GM19395 (cell line): ENCODE results near the gene PRR7.

Experiments used
- ATAC-seq: cut with Tn5 transposase; IDR thresholded peaks from one replicate; pipeline ENCODE4 v1.9.1; 2021; ENCODE audit warnings: mild to moderate bottlenecking, moderate library complexity; ENCODE audit not compliant: unreplicated experiment

Gene PRR7

DNA sequence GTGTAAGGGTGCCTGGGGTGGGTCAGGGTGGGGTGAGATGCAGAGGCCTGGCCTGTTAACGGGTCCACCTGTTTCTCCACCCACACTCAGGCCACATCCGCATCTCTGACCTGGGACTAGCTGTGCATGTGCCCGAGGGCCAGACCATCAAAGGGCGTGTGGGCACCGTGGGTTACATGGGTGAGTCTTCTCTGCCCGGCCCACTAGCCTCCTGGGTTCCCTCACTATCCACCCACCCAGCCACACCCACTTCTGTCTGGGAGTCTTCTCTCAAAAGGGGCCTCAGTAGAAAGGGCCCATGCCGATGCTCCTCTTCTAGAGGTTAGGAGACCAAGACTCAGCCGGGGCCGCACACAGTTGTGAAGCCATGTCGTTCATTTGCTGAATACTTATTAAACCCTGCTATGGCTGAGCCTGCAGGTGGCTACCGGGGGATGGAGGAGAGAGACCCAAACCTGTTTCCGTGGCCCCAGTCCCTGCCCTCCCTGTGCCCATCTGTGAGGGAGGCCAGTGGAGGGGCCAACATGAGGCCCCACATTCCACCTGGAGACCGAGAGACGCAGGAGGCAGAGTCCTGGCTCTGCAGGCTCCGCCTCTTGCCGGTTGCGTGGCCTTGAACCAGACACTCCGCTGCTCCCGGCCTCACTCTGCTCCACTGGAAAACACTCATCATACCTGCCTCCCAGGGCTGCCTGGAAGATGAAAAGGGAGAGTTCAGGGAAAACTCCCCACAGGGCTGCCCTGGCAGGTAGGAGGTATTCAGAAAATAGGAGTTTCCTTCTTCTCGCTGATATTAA, 11.5 kb upstream of the PRR7 start:
- no peak for ATAC-seq

DNA sequence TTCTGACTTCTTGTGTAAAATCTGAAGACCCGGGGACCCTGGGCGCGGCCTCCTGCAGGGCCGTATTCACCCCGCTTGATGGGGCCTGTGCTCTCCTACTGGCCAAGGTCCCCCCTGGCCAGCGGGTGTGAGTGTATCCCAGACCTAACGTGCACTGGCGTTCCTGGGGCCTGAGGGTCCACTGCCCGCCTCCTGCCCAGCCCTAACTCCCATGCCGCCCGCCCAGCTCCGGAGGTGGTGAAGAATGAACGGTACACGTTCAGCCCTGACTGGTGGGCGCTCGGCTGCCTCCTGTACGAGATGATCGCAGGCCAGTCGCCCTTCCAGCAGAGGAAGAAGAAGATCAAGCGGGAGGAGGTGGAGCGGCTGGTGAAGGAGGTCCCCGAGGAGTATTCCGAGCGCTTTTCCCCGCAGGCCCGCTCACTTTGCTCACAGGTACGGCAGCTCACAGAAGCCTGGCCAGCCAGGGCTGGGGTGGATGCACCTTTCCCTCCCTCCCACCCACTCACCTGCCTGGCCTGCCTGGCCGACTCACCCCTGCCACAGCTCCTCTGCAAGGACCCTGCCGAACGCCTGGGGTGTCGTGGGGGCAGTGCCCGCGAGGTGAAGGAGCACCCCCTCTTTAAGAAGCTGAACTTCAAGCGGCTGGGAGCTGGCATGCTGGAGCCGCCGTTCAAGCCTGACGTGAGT, 10.6 kb upstream of the PRR7 start:
- ATAC-seq = no peak

DNA sequence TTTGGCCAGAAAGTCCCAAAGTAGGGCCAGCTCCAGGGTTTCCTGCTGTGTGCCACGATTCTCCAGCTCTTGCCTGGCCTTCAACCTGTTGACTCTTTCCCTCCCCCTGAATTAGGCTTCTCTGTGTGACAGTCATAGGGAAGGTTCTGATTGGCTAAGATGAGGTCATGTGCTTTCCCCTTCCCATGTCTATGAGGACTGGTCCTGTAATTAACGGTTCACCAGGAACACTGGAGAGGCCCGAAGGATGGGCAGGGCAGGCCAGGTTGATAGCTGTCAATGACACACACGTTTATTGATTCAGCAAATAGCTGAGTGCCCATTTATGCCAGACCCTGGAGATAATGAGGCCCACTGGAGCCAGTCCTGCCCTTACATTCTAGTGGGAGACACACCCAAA, 9.0 kb upstream of the PRR7 start:
- no peak for ATAC-seq

DNA sequence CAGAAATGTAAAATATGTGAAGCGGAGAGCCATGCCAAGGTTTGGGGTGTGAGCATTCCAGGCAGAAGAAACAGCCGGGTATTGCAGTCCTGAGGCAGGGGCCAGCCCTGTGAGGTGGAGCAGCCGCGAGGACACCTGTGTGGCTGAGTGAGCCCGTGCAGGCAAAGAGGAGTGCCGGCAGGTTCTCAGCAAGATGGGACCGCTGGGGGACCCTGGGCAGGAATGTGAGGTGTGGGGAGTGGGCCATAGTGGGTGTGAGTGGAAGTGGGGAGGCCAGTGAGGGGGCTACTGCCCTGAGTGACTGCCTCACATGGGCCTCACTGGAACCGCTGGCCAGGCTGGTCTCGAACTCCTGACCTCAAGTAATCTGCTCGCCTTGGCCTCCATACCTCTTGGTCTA, 8.1 kb upstream of the PRR7 start:
- no peak for ATAC-seq

DNA sequence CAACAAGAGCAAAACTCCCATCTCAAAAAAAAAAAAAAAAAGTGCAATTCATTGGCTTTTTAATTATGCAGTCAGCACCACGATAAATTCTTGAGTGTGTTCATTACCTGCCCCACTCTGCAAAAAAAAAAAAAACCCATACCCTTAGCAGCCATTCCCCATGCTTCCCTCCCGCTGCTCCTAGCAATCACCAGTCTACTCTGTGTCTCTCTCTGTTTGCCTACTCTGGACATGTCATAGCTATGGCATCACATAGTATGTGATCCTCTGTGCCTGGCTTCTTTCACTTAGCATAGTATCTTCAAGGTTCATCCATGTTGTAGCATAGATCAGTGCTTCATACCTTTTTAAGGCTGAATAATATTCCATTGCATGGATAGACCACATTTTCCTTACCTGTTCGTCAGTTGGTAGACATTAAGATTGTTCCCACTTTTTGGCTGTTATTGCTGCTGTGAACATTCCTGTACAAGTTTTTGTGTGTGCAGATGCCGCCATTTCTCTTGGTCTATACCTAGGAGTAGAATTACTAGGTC, 7.0 kb upstream of the PRR7 start:
- ATAC-seq = no peak

DNA sequence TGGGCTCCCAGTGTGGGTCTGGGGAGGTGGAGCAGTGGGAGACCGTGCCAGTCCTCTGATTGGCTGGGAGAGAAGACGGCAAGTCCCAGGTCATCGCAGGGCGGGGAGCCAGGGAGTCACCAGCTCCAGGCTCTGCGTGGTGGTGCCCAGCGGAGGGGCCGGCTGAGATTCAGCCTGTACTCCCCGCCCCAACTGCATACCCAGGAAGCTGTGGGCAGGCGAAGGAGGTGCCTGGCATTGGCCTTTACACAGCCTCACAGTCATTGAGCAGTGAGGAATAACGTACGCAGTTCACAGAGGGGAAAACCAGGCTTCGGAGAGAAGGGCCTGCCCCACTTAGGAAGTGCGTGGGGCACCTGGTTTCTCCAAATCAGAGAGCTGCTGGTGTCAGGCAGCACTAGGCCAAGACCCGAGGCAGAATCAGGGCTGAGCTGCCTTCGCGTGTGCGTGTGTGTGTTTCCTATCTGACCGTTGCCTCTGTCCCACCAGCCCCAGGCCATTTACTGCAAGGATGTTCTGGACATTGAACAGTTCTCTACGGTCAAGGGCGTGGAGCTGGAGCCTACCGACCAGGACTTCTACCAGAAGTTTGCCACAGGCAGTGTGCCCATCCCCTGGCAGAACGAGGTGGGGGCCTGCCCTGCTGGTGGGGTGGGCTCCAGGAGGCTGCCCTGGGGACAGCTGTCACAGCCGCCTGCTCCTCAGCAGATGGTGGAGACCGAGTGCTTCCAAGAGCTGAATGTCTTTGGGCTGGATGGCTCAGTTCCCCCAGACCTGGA, 6.2 kb upstream of the PRR7 start:
- ATAC-seq = no peak

DNA sequence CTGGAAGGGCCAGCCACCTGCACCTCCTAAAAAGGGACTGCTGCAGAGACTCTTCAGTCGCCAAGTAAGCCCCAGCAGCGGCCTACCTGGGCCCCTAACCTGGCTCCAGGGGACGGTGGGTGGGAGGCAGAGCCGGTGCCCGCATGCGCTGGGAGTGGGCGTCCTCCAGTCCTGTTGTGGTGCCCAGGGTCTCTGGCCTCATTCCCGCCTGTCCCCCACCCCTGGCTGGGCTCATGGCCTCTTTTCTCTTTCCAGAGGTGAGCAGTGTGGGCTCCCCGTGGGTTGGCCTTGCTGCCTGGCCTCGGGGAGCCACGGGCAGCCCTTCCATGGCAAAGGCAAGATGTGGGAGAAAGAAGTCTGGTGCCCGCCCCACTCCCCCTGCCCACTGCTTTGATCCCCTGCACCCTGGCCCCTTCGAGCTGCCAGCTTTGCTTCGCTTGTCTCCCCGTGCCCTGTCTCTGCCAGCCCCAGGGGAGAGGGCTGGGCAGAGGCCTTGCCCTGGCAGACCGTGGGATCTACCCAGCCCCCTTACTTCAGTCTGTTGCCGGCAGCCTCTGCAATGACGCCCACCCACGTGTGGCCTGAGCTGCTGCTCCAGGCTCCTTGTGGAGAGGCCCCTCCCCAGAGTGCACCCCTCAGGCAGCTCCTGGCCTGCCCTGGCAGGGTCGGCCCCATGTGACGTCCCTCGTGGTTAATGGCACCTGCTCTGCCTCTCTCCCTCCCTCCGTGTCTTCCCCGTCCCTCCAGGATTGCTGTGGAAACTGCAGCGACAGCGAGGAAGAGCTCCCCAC, 5.4 kb upstream of the PRR7 start:
- ATAC-seq = no peak

DNA sequence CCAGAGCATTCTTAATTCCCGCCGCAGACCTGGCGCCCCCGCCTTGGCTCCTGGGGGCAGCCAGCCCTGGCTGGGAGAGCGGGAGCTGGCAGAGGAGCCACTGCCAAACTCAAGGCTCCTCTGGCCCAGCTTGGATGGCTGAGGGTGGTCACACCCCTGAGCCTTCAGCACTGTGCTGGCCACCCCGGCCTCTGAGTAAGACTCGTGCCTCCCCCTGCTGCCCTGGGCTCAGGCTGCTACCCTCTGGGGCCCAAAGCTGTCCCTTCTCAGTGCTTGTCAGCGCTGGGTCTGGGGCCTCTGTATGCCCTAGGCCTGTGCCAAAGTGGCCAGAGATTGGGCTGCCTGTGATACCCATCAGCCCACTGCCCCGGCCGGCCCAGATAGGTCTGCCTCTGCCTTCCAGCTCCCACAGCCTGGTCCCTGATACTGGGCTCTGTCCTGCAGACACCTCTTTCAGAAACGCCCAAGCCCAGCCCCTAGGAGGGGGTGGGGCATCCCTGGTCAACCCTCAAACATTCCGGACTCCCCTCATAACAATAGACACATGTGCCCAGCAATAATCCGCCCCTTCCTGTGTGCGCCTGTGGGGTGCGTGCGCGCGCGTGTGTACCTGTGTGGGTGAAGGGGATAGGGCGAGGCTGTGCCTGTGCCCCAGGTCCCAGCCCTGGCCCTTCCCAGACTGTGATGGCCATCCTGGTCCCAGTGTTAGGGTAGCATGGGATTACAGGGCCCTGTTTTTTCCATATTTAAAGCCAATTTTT, 4.4 kb upstream of the PRR7 start:
- no peak for ATAC-seq

DNA sequence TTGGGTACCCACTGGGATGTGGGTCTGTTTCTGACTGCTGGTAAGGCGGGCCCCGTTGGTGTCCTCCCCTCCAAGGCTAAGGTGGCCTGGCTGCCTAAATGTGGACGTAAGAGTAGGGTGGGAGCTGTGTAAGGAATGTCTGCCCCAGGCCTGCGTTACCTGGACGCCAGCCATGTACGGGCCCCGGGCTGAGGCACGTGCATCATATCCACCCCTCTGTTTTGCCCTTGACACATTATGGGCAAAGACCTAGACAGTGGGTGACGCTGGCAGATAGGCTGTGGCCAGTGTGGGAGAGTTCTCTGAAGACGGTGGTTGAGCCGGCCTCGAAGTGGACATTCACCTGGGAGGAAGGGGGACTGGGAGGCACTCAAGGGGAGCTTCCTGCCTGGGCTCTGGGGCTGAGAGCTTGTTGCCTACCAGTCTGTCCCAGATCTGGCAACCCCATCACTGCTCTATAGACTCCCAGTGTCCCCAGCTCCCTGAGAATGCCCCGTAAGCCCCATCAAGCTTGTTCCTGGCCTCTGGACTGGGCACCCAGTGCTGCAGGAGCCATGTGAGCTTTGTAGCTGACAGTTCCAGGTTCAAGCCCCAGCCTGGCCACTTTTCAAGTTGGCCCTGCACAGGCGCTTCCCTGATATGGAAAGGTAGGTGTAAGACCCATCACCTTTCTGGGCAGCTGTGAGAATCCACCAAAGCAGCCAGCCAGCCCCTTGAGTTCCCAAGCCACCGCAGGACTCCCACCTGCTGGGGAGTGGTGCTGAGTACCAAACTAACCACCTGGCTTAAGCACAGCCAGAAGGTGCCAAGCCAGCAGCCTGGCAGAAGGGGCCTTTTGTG, 3.2 kb upstream of the PRR7 start:
- ATAC-seq = no peak

DNA sequence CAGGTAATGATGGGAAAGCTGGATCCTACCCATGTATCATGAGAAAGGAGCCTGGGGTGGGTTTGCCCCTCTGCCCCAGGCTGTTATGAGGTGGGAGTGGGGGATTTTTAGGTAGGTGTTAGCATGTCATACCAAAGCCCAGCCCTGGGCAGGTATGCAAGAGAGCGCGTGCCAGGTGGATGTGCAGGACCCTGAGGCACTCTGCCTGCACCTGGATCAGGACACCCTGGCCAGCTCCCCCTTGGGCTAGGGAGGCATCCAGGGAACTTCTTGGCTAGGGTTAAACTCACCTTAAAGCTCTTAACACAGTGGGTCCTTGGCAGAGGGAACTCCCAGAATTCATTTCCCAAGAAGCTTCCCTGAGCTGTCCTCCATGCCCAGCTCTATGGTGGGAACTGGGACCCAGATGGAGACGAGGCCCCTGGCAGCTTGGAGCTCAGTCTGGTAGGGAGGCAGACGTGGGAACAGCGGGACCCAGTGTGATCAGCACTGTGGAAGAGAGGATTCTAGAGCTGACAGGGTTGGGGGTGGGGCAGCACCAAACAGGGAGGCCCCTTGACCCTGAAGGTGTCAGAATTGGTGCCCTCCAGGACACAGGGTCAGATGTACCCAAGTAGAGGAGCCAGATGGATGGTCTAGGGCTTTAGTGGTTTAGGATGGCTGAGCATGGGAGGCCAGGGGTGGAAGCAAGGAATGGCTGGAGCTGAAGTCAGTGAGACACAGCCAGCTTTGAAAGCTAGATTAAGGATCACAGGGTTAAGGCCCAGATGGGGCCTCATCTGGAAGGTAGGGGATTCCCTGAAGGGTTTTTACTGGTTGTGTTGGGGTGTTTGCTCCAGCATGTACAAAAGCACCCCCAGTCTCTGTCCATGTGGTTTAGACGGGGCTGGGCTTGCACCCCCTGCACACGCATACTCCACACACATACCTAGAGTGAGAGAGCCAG, 2.2 kb upstream of the PRR7 start:
- ATAC-seq = no peak

DNA sequence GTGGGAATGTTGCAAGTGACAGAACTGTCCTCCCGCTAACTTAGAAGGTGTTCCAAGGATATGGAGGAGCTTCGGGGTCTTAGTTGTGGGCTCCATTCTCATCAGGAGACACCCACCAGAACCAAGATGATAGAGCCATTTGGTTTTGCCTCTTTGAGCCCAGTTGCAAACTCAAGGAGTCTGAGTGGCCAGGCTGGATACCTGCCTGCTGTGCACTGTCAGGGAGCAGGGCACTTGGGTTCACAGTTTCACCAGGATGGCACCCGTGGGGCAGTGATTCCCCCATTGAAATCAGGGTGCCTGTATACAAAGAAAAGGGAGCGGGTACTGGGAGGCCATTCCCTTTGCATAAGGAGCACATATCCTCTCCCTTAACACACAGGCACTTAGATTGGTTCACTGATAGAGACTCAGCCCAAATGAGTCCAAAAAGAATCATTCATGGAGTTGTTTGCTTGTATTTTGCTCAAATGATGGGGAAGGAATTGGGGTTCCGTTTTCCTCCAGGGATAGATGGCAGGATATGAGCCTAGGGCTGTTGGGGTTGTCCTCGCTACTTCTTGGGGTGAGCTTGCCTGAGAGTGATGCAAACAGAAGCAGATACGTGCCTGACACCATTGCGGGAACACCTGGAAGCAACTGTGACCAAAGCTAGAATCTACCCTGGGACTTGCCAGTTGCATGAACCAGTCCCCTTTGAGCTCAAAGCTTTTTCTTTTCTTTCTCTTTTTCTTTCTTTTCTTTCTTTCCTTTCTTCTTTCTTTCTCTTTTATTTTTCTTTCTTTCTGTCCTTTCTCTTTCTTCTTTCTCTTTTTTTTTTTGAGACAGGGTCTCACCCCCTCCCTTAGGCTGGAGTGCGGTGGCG, 1.3 kb upstream of the PRR7 start:
- ATAC-seq = no peak

DNA sequence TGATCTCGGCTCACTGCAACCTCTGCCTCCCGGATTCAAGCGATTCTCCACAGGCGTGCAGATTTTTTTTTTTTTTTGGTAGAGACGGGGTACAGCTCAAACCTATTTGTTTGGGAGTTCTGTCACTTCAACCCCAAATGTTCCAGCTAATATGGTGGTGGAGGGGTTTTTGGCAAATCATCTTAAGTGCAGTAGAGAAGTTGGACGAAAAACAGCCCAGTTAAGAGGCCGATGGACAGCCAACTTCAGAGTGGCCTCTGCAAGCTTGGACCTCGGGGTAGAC, 756 bp upstream of the PRR7 start:
- ATAC-seq = no peak

DNA sequence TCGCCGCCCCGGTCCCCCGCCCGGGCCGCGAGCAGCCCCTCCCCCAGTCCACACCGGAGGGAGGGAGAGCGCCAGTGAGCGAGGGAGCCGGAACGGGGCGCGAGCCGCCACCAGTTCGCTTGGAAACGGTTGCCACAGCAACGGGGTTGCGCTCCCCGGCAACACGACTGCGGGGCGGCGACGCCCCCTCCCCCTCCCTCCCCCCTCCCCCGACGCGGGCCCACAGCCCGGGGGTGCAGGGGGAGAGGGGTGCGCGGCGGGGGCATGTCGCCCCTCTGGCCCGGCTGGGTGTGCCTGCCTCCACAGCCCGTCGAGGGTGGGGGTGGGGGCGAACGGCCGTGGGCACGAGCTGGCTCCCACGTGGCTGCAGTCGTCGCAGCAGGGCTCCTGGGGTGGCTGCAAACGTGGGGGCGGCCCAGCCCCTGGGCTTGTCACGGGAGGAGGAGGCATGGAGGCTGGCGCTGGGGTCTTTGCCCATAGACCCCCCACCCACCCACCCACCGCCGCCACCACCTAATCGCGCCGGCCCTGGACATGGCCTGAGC, 524 bp downstream of the PRR7 start:
- peak; percentile 39 for ATAC-seq

DNA sequence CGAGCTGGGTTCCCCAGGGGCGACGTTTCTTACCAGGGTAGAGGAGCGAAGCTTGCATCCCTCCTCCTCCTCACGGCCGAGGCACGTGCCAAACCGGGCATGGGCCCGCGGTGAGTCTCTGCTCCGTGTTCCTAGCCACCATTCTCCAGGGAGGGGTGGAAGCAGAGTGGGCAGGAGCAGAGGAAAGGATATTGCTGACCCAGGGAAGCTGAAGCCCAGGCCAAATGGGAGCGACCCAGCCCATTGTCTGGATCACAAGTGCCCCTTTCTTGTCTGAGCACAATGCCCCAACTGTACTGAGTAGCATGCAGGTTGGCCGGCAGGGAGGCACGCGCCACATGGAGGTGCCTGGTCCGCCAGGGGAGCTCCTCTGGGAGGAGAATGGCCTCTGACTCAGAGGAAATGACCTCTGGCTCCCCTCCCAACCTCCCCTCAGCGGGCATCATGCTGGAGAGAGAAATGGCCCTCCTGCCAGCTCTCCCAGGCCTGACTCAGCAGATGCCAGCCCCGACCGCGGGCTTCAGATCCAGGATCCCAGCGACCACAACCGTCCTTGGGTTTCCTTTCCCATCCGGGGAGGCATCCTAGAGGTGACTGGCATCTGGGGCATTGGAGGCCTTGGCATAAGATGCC, 1.1 kb downstream of the PRR7 start:
- ATAC-seq = no peak

DNA sequence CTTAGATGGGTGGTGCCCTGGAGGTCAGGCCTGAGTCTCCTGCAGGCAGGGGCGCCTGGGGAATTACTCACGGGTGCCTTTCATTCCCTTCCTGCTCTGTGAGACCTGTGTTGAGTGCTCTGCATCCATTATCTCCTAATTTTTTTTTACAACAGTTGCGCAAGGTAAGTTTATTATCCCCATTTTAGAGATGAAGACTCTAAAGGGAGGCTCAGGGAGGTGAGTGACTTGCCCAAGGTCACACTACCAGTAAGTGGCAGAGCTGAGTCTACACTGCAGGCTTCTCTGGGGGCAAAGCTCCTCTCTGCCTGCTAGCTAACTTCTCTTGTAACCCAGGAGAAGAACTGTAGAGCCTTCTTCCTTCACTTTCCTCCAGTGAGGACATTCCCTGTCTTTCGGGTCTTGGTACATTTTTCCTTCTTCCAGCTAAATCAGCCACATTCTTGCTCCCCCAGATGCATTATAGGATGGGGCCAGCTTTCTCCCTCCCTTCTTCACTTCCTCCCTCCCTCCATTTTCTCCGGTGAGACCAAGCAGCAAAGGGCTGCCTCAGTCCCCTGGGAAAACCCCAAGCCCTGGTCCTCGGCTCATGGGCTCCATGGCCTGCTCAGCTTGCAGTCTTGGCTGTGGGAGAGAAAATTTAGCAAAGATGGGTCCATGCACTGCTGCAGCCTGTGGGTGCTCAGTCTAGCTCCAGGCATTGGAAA, 1.8 kb downstream of the PRR7 start:
- ATAC-seq = no peak
